Heart left ventricle (tissue), 13 donors: ENCODE measurements around the gene ASB2.

Experiments
- POLR2A ChIP-seq, 2 donors: fragments of 450-650 bp; IDR thresholded peaks; one replicate each; pipeline ENCODE4 v1.6.1; 2017; ENCODE audit warnings: antibody characterized with exemption in 2 of 2, mild to moderate bottlenecking in 2 of 2, moderate library complexity in 2 of 2
- TF ChIP-seq, protein P1 (sequence below), 12 donors: fragments of 200-600 bp; sonication (generic) in 4 of 12; IDR thresholded peaks; one replicate each; pipeline versions ENCODE4 v1.5.0 to v1.8.0; 2018 to 2022; ENCODE audit warnings: antibody characterized with exemption in 12 of 12, mild to moderate bottlenecking in 5 of 12
- donor health status: ischemic (EF 13 %, LVEDD 7.1; RV severe dilation, severe dysfunction).
- donor health status: DM: no; HTN: yes; CAD: no.
- donor health status: DM: no; HTN: no; CAD: no.
- donor health status: ischemic (EF 25% LVEDD 6.9; RV normal size, moderate dysfunction).
- donor health status: ischemic (EF 25% LVEDD 5.7; RV mildly dilated, moderate dysfunction).
- donor health status: ischemic (EF 35%, LVEDD 5.7; RV mildly dilated, moderate dysfunction).
- donor health status: nonischemic (EF 11% LVEDD 7.7; RV severe dilation, severe dysfunction).
- donor health status: DM: yes; HTN: yes; CAD: no.
- donor health status: PGD.
- donor health status: ischemic (EF 29% LVEDD 5.4; RV normal size, mild dysfunction).
- donor health status: nonischemic (EF 23%, LVEDD 6.1; RV moderate dilation, normal function).

DNA sequence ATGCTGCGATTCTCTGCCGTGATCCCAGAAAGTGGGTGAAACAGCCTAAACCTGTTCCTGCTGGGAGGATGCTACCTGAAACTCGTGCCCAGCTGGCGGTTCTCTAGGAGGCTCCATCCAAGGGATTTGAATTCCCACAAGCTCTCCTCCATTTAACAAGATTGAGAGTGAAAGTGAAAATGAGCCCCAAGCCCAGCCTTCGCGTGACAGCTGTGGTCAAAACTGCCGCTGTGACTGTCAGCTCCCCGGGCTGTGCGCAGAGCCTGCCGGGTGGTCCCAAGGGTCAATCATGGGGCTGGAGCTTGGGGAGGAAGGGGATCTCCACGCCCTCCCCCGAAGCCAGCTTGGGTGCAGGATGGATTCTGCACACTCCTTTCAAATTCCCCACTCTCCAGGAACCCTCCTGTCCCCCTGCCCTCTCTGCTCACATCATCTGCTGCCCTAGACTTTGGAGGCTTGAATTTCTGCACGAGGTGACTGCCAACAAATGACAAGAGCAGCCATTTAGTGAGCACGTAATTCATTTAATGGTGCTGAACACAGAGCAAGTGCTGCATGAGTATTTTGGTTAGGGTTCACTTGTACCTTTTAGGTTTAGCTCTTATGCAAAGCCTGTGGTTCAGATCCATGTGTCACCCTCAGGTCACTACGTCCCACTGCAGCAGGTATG lies 5.3 kb downstream of the ASB2 start:
- TF ChIP-seq, protein P1, sequence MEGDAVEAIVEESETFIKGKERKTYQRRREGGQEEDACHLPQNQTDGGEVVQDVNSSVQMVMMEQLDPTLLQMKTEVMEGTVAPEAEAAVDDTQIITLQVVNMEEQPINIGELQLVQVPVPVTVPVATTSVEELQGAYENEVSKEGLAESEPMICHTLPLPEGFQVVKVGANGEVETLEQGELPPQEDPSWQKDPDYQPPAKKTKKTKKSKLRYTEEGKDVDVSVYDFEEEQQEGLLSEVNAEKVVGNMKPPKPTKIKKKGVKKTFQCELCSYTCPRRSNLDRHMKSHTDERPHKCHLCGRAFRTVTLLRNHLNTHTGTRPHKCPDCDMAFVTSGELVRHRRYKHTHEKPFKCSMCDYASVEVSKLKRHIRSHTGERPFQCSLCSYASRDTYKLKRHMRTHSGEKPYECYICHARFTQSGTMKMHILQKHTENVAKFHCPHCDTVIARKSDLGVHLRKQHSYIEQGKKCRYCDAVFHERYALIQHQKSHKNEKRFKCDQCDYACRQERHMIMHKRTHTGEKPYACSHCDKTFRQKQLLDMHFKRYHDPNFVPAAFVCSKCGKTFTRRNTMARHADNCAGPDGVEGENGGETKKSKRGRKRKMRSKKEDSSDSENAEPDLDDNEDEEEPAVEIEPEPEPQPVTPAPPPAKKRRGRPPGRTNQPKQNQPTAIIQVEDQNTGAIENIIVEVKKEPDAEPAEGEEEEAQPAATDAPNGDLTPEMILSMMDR (IDR thresholded peaks at IDR 0.05) = peak in 1 of 12 donors; percentile 1
- no peak for TF ChIP-seq POLR2A (IDR thresholded peaks at IDR 0.05)
